ENCODE results near the gene GRID1.
A peak's percentile ranks its signal among the peaks of the same experiment; 100 is the strongest.
"Not testable (repeated sequence)": the region's sequence is repeated elsewhere in the genome, so short reads cannot be mapped to it uniquely, and the experiment has no call there.

The GRID1 gene

GRCh38 chr10:86182595-86182994 is 184.0 kb downstream of the GRID1 start:
- no peak for DNase-seq

GRCh38 chr10:86182150-86182549 is 184.4 kb downstream of the GRID1 start:
- no peak for DNase-seq

- DNase-seq = no peak
Measured at GRCh38 chr10:86180861-86181260, 185.7 kb downstream of the GRID1 start.

GRCh38 chr10:86179961-86180360 is 186.6 kb downstream of the GRID1 start:
- no peak for DNase-seq

- no peak for DNase-seq
Measured at GRCh38 chr10:86179153-86179524, 187.5 kb downstream of the GRID1 start.

GRCh38 chr10:86178401-86179152 is 188.0 kb downstream of the GRID1 start:
- peak; percentile 6 for DNase-seq

GRCh38 chr10:86177537-86178155 is 188.9 kb downstream of the GRID1 start:
- no peak for DNase-seq

GRCh38 chr10:86176850-86177536 is 189.6 kb downstream of the GRID1 start:
- no peak for DNase-seq

GRCh38 chr10:86175476-86175875 is 191.1 kb downstream of the GRID1 start:
- not testable (repeated sequence) for DNase-seq

GRCh38 chr10:86172301-86172700 is 194.3 kb downstream of the GRID1 start:
- no peak for DNase-seq

GRCh38 chr10:86170255-86171108 is 196.1 kb downstream of the GRID1 start:
- no peak for DNase-seq

GRCh38 chr10:86169506-86170254 is 196.9 kb downstream of the GRID1 start:
- no peak for DNase-seq

GRCh38 chr10:86169066-86169465 is 197.5 kb downstream of the GRID1 start:
- no peak for DNase-seq

- DNase-seq = no peak
Measured at GRCh38 chr10:86168256-86168655, 198.3 kb downstream of the GRID1 start.

- DNase-seq = no peak
Measured at GRCh38 chr10:86167762-86168128, 198.8 kb downstream of the GRID1 start.

- DNase-seq = no peak
Measured at GRCh38 chr10:86167121-86167761, 199.4 kb downstream of the GRID1 start.

- no peak for DNase-seq
Measured at GRCh38 chr10:86165666-86166065, 200.9 kb downstream of the GRID1 start.

GRCh38 chr10:86164960-86165630 is 201.5 kb downstream of the GRID1 start:
- DNase-seq = no peak

GRCh38 chr10:86164174-86164774 is 202.3 kb downstream of the GRID1 start:
- DNase-seq = no peak

- no peak for DNase-seq
Measured at GRCh38 chr10:86163522-86164173, 202.9 kb downstream of the GRID1 start.

Data from EL (cell line).